HG03095 (cell line): ENCODE data around the gene SCLY.
"Not testable (repeated sequence)": the region's sequence is repeated elsewhere in the genome, so short reads cannot be mapped to it uniquely, and the experiment has no call there.

Experiments used
- ATAC-seq: cut with Tn5 transposase; IDR thresholded peaks from one replicate; pipeline ENCODE4 v1.9.1; 2021; ENCODE audit warnings: moderate library complexity; ENCODE audit not compliant: unreplicated experiment

Gene SCLY, protein sequence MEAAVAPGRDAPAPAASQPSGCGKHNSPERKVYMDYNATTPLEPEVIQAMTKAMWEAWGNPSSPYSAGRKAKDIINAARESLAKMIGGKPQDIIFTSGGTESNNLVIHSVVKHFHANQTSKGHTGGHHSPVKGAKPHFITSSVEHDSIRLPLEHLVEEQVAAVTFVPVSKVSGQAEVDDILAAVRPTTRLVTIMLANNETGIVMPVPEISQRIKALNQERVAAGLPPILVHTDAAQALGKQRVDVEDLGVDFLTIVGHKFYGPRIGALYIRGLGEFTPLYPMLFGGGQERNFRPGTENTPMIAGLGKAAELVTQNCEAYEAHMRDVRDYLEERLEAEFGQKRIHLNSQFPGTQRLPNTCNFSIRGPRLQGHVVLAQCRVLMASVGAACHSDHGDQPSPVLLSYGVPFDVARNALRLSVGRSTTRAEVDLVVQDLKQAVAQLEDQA

DNA sequence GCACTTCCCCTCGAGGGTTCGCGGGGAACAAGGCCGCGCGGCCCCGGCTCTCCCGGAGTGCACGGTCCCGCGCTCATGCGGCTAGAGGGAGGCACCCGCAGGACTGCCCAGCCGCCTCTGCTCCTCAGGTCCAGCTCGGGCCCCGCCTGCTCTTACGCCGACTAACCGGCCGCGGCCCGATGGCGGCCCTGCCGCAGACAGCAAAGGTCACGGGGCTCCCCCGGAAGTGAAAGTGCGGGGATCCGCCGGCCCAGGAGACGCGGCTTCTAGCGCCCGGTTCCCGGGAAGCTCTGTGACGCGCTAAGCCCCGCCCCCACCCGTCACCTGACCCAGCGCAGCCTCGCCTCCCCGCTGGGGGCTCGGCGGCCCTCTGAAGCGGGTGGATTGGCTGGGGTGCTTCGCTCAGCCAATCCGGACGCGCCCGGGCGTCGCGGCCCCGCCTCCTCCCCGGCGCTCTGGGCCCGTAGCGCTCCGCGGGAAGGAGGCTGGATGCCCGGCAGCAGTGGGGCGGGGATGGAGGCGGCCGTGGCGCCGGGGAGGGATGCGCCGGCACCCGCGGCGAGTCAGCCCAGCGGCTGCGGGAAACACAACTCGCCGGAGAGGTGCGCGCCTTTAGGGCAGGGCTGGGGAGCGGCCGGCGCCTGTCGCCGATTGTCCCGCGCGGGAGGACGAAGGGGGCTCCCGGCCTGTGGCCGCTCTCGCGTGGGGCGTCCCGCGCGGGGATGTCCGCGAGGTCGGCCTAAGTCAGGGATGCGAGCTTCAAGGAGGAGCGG is at the start of gene SCLY:
SCLY (plus strand) TSS at position 460 of the 773 bp plus-strand sequence; CDS start at position 514, 54 bp downstream.
- ATAC-seq = peak; percentile 93

DNA sequence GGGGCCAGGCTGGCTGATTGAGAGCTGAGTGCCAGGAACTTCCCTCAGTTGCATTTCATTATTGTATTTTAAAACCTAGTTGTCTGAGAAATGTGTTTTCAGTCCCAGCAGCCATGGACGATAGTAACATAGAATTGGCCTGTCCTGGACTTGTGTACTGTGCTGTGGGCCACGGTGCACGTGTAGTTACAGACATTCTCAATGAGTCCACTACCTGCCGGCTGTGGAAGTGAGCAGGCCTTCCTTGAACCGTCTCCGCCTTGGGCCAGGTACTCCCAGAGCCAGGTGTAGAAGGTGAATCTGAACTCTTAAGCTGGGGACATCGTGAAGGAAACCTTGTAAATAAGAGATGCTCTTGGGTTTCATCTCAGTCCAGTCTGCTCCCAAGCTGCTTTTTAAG is 47.0 kb upstream of the SCLY start:
- no peak for ATAC-seq

- no peak for ATAC-seq
These were observed 45.1 kb upstream of the SCLY start for GRCh38 chr2:238015705-238016104.

- ATAC-seq = no peak
These were observed 44.3 kb upstream of the SCLY start for GRCh38 chr2:238016526-238016925.

- no peak for ATAC-seq
These were observed 40.8 kb upstream of the SCLY start for GRCh38 chr2:238019962-238020361.

DNA sequence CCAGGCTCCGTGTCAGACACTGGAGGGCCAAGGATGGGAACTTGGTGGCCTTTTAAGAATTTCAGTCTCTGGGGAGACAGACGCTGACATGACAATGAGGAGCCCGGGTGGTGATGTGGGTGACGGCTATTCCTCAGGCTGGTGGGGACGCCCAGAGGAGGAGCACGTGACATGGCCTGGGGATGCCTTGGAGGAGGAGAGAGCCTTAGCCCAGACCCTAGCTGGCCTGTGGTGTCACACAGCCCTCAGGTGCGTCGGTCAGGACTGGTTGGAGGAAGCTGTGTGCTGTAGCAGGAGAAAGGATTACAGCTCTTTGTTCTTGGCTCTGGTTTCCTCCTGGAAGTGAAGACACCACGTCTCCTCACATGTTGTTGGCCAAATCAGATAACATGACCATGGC is 40.0 kb upstream of the SCLY start:
- no peak for ATAC-seq

DNA sequence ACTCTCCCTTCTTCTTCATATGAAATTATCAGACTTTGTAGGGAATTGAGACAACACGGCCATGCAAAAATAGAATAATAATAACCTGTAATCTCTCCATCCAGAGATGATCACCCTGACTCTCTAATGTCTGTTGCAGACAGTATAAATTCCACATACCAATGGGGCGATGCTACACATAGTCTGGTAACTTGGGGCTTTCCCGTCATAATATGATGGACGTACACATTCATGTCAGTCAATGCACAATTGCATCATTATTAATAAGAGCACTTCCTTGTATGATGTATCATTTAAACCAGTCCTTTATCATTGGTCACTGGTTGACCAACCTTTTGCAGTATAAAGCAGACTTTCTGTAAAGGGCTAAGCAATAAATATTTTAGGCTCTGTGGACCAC is 39.5 kb upstream of the SCLY start:
- ATAC-seq = no peak

DNA sequence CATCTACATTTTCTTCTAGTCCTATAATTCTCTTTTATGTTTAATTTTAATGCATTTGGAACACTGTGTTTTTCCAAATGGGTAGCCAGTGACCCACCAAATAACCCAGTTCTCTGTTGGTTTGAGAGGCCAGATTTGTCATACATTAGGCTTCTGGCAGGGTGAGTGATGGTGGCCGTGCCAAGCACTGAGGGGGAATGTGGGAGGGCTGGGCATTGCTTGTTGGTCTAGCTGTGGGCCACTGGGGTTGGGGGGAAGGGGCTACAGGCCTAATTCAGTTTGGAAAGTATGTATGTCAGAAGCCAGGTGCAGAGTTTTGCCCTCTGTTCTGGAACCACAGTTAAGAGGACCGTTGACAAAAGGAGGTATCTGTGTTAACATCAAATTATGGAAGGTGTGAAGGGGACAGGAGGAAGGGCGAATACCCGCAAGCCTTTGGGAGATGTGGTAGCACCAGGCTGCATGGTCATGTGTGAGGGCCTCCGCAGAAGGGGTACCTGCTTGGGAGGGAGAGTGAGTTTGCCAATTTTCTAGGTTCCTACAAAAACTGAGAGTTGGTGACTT is 38.1 kb upstream of the SCLY start:
- no peak for ATAC-seq

- ATAC-seq = no peak
These were observed 37.2 kb upstream of the SCLY start for GRCh38 chr2:238023608-238024007.

GRCh38 chr2:238024986-238025385 is 35.8 kb upstream of the SCLY start:
- no peak for ATAC-seq

DNA sequence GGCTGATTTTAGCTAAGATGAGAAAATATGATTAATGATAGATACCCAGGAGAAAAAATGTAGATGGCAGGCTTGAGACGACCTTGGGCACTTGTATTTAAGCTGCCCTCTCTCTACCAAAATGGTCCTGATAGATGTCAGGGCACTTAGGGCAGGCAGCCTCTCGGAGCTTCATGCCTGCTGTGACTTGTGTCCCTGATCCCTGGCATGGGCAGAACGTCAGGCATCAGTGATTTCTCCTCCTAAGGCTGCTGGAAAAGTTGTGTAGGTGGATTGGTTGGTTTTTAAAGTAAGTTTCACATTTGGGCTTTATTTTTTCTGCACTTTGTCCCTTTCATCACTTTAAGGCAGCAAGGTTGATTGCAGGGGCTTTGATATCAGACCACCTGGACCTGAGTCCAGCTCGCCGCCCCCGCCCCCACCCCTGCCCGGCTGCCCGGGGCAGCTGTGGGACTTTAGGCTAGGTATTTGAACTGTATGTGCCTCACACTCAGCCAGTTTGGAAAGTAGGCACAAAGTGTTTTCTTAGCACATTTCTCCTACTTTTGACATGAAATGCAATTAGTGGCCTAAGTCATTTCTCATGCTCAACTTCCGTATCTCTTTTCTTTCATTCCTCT is 35.0 kb upstream of the SCLY start:
- ATAC-seq = no peak

DNA sequence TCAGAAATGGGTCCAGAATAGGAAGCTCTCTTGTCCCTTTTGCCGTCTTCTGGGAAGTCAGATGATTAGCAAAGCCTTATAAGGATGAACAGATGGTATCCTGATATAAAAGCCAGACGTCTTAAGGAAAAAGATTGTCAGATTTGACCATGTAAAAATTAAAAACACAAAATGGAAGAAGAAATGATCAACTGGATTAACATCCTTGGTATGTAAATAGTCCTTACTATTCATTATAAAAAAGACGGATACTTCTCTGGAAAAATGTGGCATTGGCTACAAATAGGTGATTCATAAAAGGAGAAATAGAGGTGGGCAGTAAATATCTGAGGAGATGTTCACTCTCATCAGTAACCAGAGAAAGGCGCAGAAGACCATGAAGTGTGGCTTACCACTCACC is 33.7 kb upstream of the SCLY start:
- no peak for ATAC-seq

GRCh38 chr2:238027591-238028415 is 33.0 kb upstream of the SCLY start:
- ATAC-seq = no peak

DNA sequence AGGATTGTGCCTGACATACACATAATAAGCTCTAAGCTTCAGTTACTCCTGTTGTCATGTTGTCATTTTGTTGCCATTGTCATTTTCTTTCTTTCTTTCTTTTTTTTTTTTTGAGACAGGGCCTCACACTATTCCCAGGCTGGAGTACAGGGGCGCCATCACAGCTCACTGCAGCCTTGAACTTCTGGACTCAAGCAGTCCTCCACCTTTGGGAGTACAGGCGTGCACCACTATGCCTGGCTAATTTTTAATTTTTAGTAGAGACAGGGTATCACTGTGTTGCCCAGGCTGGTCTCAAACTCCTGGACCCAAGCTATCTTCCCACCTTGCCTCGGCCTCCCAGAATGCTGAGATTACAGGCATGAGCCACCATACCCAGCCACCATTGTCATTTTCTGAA is 30.9 kb upstream of the SCLY start:
- no peak for ATAC-seq

- no peak for ATAC-seq
These were observed 30.2 kb upstream of the SCLY start for GRCh38 chr2:238030422-238031155.

DNA sequence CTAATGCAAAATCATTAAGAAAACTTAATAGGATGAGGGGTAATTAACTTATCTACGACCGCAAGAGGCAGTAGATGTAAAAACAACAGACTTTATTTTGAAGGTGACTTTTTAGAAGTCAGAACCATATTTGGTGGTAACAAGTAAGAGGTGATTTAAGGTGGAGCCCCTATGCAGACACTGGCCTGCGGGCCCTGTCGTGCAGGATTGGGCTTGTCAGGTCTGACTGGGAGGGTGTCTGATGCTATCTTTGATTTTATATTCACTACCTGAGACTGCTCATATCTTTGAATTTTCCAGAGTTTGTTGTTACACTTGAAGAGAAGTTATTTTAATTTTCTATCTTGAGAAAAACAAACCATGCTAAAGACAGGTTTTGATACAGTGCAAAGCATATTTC is 29.1 kb upstream of the SCLY start:
- no peak for ATAC-seq

GRCh38 chr2:238032755-238033337 is 28.0 kb upstream of the SCLY start:
- no peak for ATAC-seq

DNA sequence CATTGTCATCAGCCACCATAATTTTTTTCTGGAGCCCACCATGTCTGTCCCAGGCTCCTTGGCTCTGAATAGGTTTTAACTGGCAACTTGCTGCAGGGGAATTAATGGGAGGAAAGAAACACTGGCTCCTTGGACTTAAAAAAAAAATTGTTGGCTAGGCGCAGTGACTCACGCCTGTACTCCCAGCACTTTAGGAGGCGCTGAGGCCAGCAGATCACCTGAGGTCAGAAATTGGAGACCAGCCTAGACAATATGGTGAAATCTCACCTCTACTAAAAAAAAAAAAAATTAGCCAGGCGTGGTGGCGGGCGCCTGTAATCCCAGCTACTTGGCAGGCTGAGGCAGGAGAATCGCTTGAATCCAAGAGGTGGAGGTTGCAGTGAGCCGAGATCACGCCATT is 26.8 kb upstream of the SCLY start:
- ATAC-seq = not testable (repeated sequence)

DNA sequence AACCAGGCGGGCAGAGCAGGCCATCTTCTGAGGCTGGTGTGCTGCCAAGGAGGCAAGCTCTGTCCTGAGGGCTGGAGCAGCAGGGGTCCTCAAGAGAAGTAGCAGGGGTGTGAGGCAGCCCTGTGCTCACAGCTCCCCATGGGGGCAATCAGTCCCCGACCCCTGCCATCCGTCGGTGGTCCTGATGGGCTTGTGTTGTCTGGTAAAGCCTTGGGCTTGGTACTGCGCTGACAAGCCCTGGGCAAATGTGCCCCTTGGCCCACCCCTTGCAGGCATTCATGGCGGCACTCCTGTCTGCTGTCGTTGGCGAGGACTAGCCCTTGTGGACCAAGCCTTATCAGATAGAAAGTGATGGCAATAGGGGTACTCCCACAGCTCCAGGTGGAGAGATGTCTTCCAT is 22.6 kb upstream of the SCLY start:
- ATAC-seq = no peak

- no peak for ATAC-seq
These were observed 21.6 kb upstream of the SCLY start for GRCh38 chr2:238039151-238039550.
